Vagina (tissue), 2 donors: ENCODE measurements around the gene TMSB15B.

Experiments
- CTCF ChIP-seq, 3 experiments: fragments of 450-650 bp in 2 of 3; fragments of 200-600 bp in 1 of 3; sonication (generic) in 1 of 3; IDR thresholded peaks; one replicate each; pipeline ENCODE4 v1.5.1; 2017 to 2019; ENCODE audit warnings: antibody characterized with exemption in 3 of 3, mild to moderate bottlenecking in 2 of 3, moderate library complexity in 2 of 3
- POLR2A ChIP-seq, 2 donors: fragments of 450-650 bp; IDR thresholded peaks; one replicate each; pipeline ENCODE4 v1.6.1; 2017; ENCODE audit warnings: antibody characterized with exemption in 2 of 2, mild to moderate bottlenecking in 2 of 2, moderate library complexity in 2 of 2
- POLR2AphosphoS5 ChIP-seq, 2 donors: sonication (generic); formaldehyde crosslinking; IDR thresholded peaks; one replicate each; pipeline ENCODE4 v1.9.0; 2017; ENCODE audit warnings: antibody characterized with exemption in 2 of 2, mild to moderate bottlenecking in 2 of 2, low read depth in 1 of 2; ENCODE audit not compliant: insufficient read depth in 1 of 2

- TF ChIP-seq POLR2AphosphoS5 (IDR thresholded peaks at IDR 0.05; ENCODE audit: insufficient read depth in 1 of 2, low read depth in 1 of 2) (no peak), CTCF (IDR thresholded peaks at IDR 0.05) (no peak), POLR2A (IDR thresholded peaks at IDR 0.05) (no peak)
Measured at GRCh38 chrX:103953353-103953752, 9.1 kb upstream of the TMSB15B start.
